HUES6 (cell line): ENCODE data around the gene NDUFA11.
"Not testable (repeated sequence)": the region's sequence is repeated elsewhere in the genome, so short reads cannot be mapped to it uniquely, and the experiment has no call there.

Experiments
- H3K27ac ChIP-seq: 2 replicates; pipeline ENCODE4 v1.7.0; 2013; ENCODE audit warnings: low read depth, mild to moderate bottlenecking, low read length, inconsistent platforms
- H3K27me3 ChIP-seq: 2 replicates; pipeline ENCODE4 v1.6.1; 2013; ENCODE audit warnings: low read length; ENCODE audit not compliant: control insufficient read depth, insufficient read depth
- H3K36me3 ChIP-seq: 2 replicates; pipeline ENCODE4 v1.6.1; 2013; ENCODE audit warnings: low read length; ENCODE audit not compliant: control insufficient read depth, insufficient read depth
- H3K4me1 ChIP-seq: 2 replicates; pipeline ENCODE4 v1.6.1; 2013; ENCODE audit warnings: low read length; ENCODE audit not compliant: control insufficient read depth, insufficient read depth
- H3K4me3 ChIP-seq: 2 replicates; pipeline ENCODE4 v1.5.1; 2013; ENCODE audit warnings: low read depth, low read length
- H3K9ac ChIP-seq: one replicate; pipeline ENCODE4 v1.6.1; 2013; ENCODE audit warnings: mild to moderate bottlenecking, low read length
- H3K9me3 ChIP-seq: 2 replicates; pipeline ENCODE4 v1.6.1; 2013; ENCODE audit warnings: low read depth, low read length; ENCODE audit not compliant: control insufficient read depth, insufficient read depth

The NDUFA11 gene

GRCh38 chr19:5850743-5851293 is 52.8 kb downstream of the NDUFA11 start:
- Histone ChIP-seq H3K4me3 (no peak overlapping the region), H3K36me3 (no peaks in the 10 kb centered on the region), H3K27me3 (no peaks in the 10 kb centered on the region; the same call in 1 of the 2 replicates)

DNA sequence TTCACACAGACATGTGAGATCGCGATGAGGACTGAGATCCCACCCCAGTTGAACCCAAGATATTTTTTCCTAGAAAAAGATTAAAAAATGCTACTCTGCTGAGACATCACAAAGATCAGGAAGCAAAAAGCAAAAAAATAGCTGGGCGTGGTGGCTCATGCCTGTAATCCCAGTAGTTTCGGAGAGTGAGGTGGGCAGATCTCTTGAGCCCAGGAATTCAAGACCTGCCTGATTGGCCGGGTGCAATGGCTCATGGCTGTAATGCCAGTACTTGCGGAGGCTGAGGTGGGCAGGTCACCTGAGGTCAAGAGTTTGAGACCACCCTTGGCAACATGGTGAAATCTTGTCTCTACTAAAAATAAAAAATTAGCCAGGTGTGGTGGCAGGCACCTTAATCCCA is 53.4 kb downstream of the NDUFA11 start:
- H3K4me3 ChIP-seq, result no peak overlapping the region
- H3K9ac ChIP-seq, result no peak overlapping the region
- no peaks in the 10 kb centered on the region for H3K4me1 ChIP-seq
- no peaks in the 10 kb centered on the region; the same call in 1 of the 2 replicates for H3K27me3 ChIP-seq
- H3K27ac ChIP-seq, result no peak overlapping the region
- H3K36me3 ChIP-seq, result no peaks in the 10 kb centered on the region
- H3K9me3 ChIP-seq, result no peaks in the 10 kb centered on the region; the same call in 1 of the 2 replicates

More at GRCh38 chr19:5850743-5851293, 52.8 kb downstream of the NDUFA11 start:
- Histone ChIP-seq H3K9ac (no peak overlapping the region), H3K9me3 (no peaks in the 10 kb centered on the region; the same call in 1 of the 2 replicates), H3K4me1 (no peaks in the 10 kb centered on the region), H3K27ac (no peak overlapping the region)

- H3K27ac ChIP-seq, H3K9me3 ChIP-seq, H3K9ac ChIP-seq: not testable (repeated sequence)
These were observed 55.0 kb downstream of the NDUFA11 start for GRCh38 chr19:5848621-5849020.

GRCh38 chr19:5847846-5848245 is 55.7 kb downstream of the NDUFA11 start:
- not testable (repeated sequence) for H3K9me3 ChIP-seq, H3K36me3 ChIP-seq, H3K4me1 ChIP-seq, H3K27me3 ChIP-seq, H3K4me3 ChIP-seq, H3K9ac ChIP-seq, H3K27ac ChIP-seq

More at GRCh38 chr19:5848621-5849020, 55.0 kb downstream of the NDUFA11 start:
- not testable (repeated sequence) for H3K36me3 ChIP-seq, H3K4me1 ChIP-seq, H3K27me3 ChIP-seq, H3K4me3 ChIP-seq
